OCI-LY1 (cell line): Measurements from ENCODE around the gene LRSAM1.

Experiments
- CTCF ChIP-seq: fragments of 200-600 bp; sonication (generic), shearing (Covaris generic); IDR thresholded peaks from 2 replicates; pipeline ENCODE4 v1.5.1; 2017; ENCODE audit warnings: mild to moderate bottlenecking, antibody characterized with exemption, low read length, moderate library complexity, mixed read lengths
- EZH2 ChIP-seq: fragments of 200-600 bp; sonication (generic), shearing (Covaris generic); IDR thresholded peaks from 2 replicates; pipeline ENCODE4 v1.8.0; 2017; ENCODE audit warnings: borderline replicate concordance, mixed run types, mild to moderate bottlenecking, antibody characterized with exemption, low read length, moderate library complexity, mixed read lengths

GRCh38 chr9:127518091-127518856 is 67.0 kb downstream of the LRSAM1 start:
- TF ChIP-seq EZH2, result no peak
- TF ChIP-seq CTCF, result no peak
